Lung (tissue), 12 donors: ENCODE measurements around the gene FIGNL1. TPM values are rescaled to one million over a fixed set of nuclear protein-coding genes. Genes with fewer than 3 reads are reported as not detected.

Experiments used
- ATAC-seq: fragments of 200-7000 bp; cut with Tn5 transposase; one replicate; pipeline ENCODE4 v1.9.1; 2020; ENCODE audit warnings: moderate number of reproducible peaks; ENCODE audit not compliant: insufficient read depth, low FRiP score
- DNase-seq, 3 donors: peaks; one replicate each; pipeline ENCODE4 v3.0.0-alpha.2; 2013 to 2017
- H3K27ac ChIP-seq, 2 donors: one replicate each; pipeline ENCODE4 v1.5.1; 2013; ENCODE audit warnings: mild to moderate bottlenecking in 2 of 2, moderate library complexity in 2 of 2, control low read depth in 1 of 2, inconsistent platforms in 1 of 2, low read depth in 1 of 2, low read length in 1 of 2
- H3K27me3 ChIP-seq, 3 donors: one replicate each; pipeline ENCODE4 v1.5.1; 2013; ENCODE audit warnings: low read length in 2 of 3; ENCODE audit not compliant: control insufficient read depth in 3 of 3, insufficient read depth in 3 of 3
- H3K36me3 ChIP-seq, 4 donors: one replicate each; pipeline ENCODE4 v1.5.1; 2013; ENCODE audit warnings: low read length in 4 of 4, mild to moderate bottlenecking in 1 of 4, moderate library complexity in 1 of 4; ENCODE audit not compliant: control insufficient read depth in 4 of 4, insufficient read depth in 4 of 4
- H3K4me1 ChIP-seq, 5 donors: one replicate each; pipeline ENCODE4 v1.5.1; 2013; ENCODE audit warnings: low read length in 5 of 5, mild to moderate bottlenecking in 2 of 5, moderate library complexity in 1 of 5; ENCODE audit not compliant: control insufficient read depth in 5 of 5, insufficient read depth in 5 of 5
- H3K4me3 ChIP-seq: one replicate; pipeline ENCODE4 v1.5.1; 2013; ENCODE audit warnings: mild to moderate bottlenecking, control low read depth, moderate library complexity
- H3K9ac ChIP-seq, 2 donors: one replicate each; pipeline ENCODE4 v1.5.1; 2013; ENCODE audit warnings: low read length in 2 of 2, control low read depth in 1 of 2; ENCODE audit not compliant: insufficient read depth in 1 of 2
- H3K9me3 ChIP-seq, 4 donors: one replicate each; pipeline ENCODE4 v1.5.1; 2013; ENCODE audit warnings: low read length in 3 of 4, mild to moderate bottlenecking in 1 of 4, moderate library complexity in 1 of 4; ENCODE audit not compliant: control insufficient read depth in 4 of 4, insufficient read depth in 3 of 4
- WGBS, 2 donors: extraction: QIAGEN DNeasy Blood & Tissue Kit; methylation state at CpG; one replicate each; pipeline ENCODE4 v1.1.7; 2013; 5-methylcytosine and 5-hydroxymethylcytosine counted together
- polyA plus RNA-seq, 2 donors: library from polyadenylated mRNA; stranded (reverse); fragments of 200-250 nt; gene quantifications; one replicate each; pipeline ENCODE4 v1.2.1, GENCODE V29; 2013
- total RNA-seq, 2 donors: library from RNA; depleted of rRNA in 1 of 2; stranded (reverse); fragments of >200 nt in 1 of 2; gene quantifications; one replicate each; pipeline ENCODE4 v1.2.1, GENCODE V29; 2014 to 2021
- TF ChIP-seq, protein P1 (sequence below): IDR thresholded peaks from 2 replicates; pipeline ENCODE4 v1.5.1; 2012; ENCODE audit warnings: mild to moderate bottlenecking; ENCODE audit errors: control extremely low read depth, extremely low read depth
- donor health status: control.
- donor health status: control.
- donor health status: Bipolar disorder and iron deficiency.
- donor health status: healthy.
- donor health status: DM: yes; HTN: yes; CAD: no.

Gene FIGNL1
- total and polyA plus RNA-seq, 4 donors, result 3.0 to 17.0 (median 6.2) TPM

GRCh38 chr7:50467817-50468610 is 17.9 kb upstream of the FIGNL1 start:
- no peaks in the 10 kb centered on the region for H3K9me3 ChIP-seq
- H3K27me3 ChIP-seq, result no peaks in the 10 kb centered on the region
- TF ChIP-seq, protein P1, sequence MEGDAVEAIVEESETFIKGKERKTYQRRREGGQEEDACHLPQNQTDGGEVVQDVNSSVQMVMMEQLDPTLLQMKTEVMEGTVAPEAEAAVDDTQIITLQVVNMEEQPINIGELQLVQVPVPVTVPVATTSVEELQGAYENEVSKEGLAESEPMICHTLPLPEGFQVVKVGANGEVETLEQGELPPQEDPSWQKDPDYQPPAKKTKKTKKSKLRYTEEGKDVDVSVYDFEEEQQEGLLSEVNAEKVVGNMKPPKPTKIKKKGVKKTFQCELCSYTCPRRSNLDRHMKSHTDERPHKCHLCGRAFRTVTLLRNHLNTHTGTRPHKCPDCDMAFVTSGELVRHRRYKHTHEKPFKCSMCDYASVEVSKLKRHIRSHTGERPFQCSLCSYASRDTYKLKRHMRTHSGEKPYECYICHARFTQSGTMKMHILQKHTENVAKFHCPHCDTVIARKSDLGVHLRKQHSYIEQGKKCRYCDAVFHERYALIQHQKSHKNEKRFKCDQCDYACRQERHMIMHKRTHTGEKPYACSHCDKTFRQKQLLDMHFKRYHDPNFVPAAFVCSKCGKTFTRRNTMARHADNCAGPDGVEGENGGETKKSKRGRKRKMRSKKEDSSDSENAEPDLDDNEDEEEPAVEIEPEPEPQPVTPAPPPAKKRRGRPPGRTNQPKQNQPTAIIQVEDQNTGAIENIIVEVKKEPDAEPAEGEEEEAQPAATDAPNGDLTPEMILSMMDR, result peak; percentile 87
- WGBS, 2 donors, result 12 to 14% methylated on average over 30 of the region's 30 CpGs
- H3K36me3 ChIP-seq, result no peaks in the 10 kb centered on the region
- peaks cover 0 to 2% (median 0%) of the 10 kb centered on the region in 5 donors for H3K4me1 ChIP-seq
- peak; percentile 78 for ATAC-seq
- no peak overlapping the region for H3K9ac ChIP-seq
- no peak overlapping the region for H3K27ac ChIP-seq
- H3K4me3 ChIP-seq, result no peak overlapping the region
- peak; percentile 74 to 76 (median 76) for DNase-seq

DNA sequence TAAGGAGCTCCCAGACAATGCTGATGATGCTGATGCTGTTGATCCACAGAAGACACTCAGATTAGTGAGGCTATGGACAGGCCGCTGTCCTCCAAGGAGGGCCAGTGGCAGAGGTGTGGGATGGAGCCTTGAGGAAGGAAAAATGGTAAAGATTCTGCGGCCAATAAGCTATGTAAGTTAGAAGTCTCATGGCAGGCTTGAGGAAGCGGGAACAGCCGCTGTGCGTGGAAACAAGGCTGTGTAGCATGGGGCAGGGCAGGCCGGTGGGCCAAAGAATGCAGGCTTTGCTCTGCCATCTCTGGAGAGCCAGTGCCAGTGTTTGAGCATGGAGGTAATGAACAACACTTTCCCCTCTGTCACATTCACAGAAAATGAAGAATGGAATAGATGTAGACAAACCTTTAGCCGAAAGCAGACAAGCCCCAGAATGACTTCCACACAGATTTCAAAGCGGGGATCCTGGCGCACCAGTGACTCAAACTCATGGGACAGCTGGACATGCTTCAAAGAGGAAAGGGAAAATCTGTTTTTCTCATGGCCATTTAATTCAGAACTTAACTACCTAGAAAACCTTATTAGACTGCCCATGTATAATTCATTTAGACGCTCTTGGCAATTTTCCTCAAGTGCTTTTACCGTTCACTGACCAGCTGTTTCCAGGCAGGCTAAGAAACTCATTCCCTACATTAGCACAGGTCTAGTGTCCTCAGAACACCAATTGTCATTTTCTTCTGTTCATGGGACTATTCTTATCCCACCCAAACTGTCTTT is 16.9 kb upstream of the FIGNL1 start:
- Histone ChIP-seq H3K9me3 (no peaks in the 10 kb centered on the region), H3K27ac (no peak overlapping the region), H3K9ac (no peak overlapping the region), H3K36me3 (no peaks in the 10 kb centered on the region), H3K4me3 (no peak overlapping the region), H3K4me1 (peaks cover 0 to 2% (median 0%) of the 10 kb centered on the region in 5 donors), H3K27me3 (no peaks in the 10 kb centered on the region)
- ATAC-seq (no peak), DNase-seq (no peak)
- TF ChIP-seq, protein P1, result no peak
- WGBS, 2 donors, result 95 to 97% methylated on average over 11 of the region's 11 CpGs

GRCh38 chr7:50463035-50463434 is 12.9 kb upstream of the FIGNL1 start:
- Histone ChIP-seq H3K4me3 (no peak overlapping the region), H3K36me3 (no peaks in the 10 kb centered on the region), H3K9me3 (no peaks in the 10 kb centered on the region), H3K9ac (no peak overlapping the region), H3K27ac (no peak overlapping the region), H3K4me1 (peaks cover 0 to 2% (median 0%) of the 10 kb centered on the region in 5 donors), H3K27me3 (no peaks in the 10 kb centered on the region)
- ATAC-seq (no peak), DNase-seq (no peak)
- WGBS, 2 donors, result 92 to 94% methylated on average over 13 of the region's 13 CpGs
- TF ChIP-seq, protein P1, result no peak
